ENCODE results near the gene MTA1.

The MTA1 gene

GRCh38 chr14:105388110-105388951 lies 31.3 kb upstream of the MTA1 start:
- no peak for TF ChIP-seq CTCF (IDR thresholded peaks at IDR 0.05; ENCODE audit: low read depth, low read length, missing control alignments)
- no peak overlapping the region for H3K4me3 ChIP-seq (ENCODE audit: low read depth, low read length)
- no peak for DNase-seq (ENCODE audit: low read depth)

DNA sequence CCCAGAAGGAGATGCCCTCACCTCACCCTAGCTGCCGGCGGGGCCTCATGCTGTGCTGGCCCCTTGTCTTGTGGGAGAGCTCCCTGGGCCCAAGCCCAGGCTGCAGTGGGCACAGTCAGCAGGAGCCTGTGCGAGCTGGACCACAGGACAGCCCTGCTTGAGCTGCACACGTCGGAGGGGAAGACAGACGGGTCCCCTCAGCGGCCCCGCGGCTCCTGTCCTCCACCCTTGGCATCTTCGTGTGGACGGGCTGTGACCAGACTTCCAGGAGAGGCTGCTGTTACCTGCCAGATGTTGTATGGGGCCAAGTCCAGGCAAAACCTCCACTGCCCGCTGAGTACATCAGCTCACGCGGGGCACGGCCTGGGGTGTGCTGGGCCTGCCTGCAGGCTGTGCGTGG lies 30.7 kb upstream of the MTA1 start:
- no peak for DNase-seq (ENCODE audit: low read depth)
- no peak overlapping the region for H3K4me3 ChIP-seq (ENCODE audit: low read depth, low read length)
- TF ChIP-seq CTCF (IDR thresholded peaks at IDR 0.05; ENCODE audit: low read depth, low read length, missing control alignments): no peak

DNA sequence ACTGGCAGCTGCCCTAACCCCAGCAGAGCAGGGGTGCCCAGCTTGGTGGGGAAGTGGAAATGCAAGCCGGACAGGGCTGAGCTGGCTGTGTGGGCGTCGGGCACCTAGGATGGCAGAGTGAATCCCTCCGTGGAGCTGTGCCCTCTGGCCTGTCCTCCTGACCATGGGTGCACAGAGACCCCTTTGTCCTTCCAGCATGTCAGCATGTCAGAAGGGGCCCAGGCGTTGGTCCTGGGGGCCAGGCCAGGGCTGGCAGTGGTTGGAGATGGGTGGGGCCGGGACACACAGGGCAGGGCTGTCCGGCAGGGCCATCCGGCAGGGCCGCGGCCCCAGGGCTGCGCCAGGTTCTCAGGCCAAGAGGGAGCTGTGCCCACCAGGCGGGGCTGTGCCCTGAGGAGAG lies 30.1 kb upstream of the MTA1 start:
- H3K4me3 ChIP-seq (ENCODE audit: low read depth, low read length): no peak overlapping the region
- TF ChIP-seq CTCF (IDR thresholded peaks at IDR 0.05; ENCODE audit: low read depth, low read length, missing control alignments): no peak
- DNase-seq (ENCODE audit: low read depth): no peak

DNA sequence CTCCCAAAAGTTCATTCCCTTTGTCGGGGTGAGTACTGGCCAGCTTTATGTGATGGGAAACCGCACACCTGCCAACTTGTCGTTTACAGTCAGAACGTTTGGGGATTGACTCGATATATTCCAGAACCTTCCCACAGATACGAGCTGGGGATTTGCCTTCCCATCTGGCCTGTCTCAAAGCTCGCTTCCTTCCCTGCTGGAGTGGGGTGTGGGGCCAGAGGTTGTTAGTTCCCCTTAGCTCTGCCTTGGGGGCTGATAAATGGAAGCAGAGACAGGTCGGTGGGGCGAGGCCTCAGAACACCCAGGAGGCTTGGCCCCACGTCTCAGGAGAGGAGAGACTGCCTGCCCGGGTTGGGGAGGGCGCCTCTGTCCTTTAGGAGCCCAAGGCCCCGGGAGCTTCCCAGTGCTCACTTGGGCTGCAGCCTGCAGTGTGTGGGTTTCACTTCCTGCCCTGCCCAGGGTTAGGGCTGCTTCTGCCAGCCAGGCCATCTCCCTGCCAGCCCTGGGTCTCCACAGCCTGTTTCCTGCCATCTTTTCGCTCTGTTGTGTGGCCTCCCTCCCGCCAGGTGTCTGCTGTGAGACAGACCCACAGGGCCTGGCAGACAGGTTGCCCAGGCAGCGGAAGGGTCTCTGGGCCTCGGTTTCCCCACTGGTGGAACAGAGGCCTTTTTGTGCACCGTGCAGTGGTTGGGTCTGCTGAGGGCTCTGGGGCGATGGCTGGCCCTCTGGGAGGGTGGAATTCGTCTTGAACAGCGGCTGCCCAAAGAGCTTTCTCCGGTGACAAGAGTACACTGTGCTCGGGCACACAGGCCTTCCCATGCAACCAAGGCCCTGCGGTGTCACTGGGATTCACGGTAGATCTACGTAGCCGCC lies 29.4 kb upstream of the MTA1 start:
- no peak for TF ChIP-seq CTCF (IDR thresholded peaks at IDR 0.05; ENCODE audit: low read depth, low read length, missing control alignments)
- DNase-seq (ENCODE audit: low read depth): no peak
- no peak overlapping the region for H3K4me3 ChIP-seq (ENCODE audit: low read depth, low read length)

- no peak overlapping the region for H3K4me3 ChIP-seq (ENCODE audit: low read depth, low read length)
- TF ChIP-seq CTCF (IDR thresholded peaks at IDR 0.05; ENCODE audit: low read depth, low read length, missing control alignments): no peak
- DNase-seq (ENCODE audit: low read depth): no peak
Observed at GRCh38 chr14:105390849-105391500, 28.7 kb upstream of the MTA1 start.

GRCh38 chr14:105391541-105391940 lies 28.1 kb upstream of the MTA1 start:
- no peak for TF ChIP-seq CTCF (IDR thresholded peaks at IDR 0.05; ENCODE audit: low read depth, low read length, missing control alignments)
- no peak for DNase-seq (ENCODE audit: low read depth)
- no peak overlapping the region for H3K4me3 ChIP-seq (ENCODE audit: low read depth, low read length)
